ENCODE data around the gene ELAPOR1.

ELAPOR1 gene

GRCh38 chr1:109075531-109076490, 38.1 kb upstream of the ELAPOR1 start, which contains the start of gene TAF13:
Gene TAF13 (minus strand): TSS chr1:109076003. CDS start chr1:109075947, 56 bp downstream.
- ATAC-seq (ENCODE audit: low read depth) (peak; percentile 100), DNase-seq (ENCODE audit: low spot score) (peak; percentile 91)
- TF ChIP-seq, protein P1, sequence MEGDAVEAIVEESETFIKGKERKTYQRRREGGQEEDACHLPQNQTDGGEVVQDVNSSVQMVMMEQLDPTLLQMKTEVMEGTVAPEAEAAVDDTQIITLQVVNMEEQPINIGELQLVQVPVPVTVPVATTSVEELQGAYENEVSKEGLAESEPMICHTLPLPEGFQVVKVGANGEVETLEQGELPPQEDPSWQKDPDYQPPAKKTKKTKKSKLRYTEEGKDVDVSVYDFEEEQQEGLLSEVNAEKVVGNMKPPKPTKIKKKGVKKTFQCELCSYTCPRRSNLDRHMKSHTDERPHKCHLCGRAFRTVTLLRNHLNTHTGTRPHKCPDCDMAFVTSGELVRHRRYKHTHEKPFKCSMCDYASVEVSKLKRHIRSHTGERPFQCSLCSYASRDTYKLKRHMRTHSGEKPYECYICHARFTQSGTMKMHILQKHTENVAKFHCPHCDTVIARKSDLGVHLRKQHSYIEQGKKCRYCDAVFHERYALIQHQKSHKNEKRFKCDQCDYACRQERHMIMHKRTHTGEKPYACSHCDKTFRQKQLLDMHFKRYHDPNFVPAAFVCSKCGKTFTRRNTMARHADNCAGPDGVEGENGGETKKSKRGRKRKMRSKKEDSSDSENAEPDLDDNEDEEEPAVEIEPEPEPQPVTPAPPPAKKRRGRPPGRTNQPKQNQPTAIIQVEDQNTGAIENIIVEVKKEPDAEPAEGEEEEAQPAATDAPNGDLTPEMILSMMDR (IDR thresholded peaks at IDR 0.05; ENCODE audit: poor library complexity, severe bottlenecking), result no peak
- H3K4me1 ChIP-seq (ENCODE audit: insufficient read depth, poor library complexity, severe bottlenecking), result peaks cover 10% of the 10 kb centered on the region
- peak within 1 kb of the TSS; percentile 53 for H3K4me3 ChIP-seq (ENCODE audit: severe bottlenecking)
- H3K27me3 ChIP-seq (ENCODE audit: insufficient read depth, poor library complexity, severe bottlenecking), result no peaks in the 10 kb centered on the region
- H3K9me3 ChIP-seq (ENCODE audit: severe bottlenecking), result no peaks in the 10 kb centered on the region
- H3K36me3 ChIP-seq (ENCODE audit: low read depth), result peaks cover 10% of the 10 kb centered on the region
- H3K27ac ChIP-seq (ENCODE audit: poor library complexity, severe bottlenecking), result peak within 1 kb of the TSS; percentile 62

DNA sequence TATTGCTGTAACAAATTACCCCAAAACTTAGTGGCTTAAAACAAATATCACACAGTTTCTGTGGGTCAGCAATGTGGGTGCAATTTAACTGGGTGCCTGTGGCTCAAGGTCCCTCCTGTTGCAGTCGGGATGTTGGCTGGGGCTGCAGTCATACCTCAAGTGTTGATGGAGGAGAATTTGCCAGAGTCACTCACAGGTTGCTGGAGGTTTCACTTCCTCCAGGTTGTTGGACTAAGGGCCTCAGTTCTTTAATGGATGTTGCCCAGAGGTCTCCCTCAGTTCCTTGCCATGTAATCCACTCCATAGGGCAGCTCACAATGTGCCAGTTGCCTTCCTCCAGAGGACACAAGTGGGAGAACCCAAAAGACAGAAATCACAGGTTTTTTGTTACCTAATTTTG, 35.6 kb upstream of the ELAPOR1 start:
- Histone ChIP-seq H3K27ac (ENCODE audit: poor library complexity, severe bottlenecking) (no peak overlapping the region), H3K4me1 (ENCODE audit: insufficient read depth, poor library complexity, severe bottlenecking) (peaks cover 10% of the 10 kb centered on the region), H3K36me3 (ENCODE audit: low read depth) (peaks cover 8% of the 10 kb centered on the region; the same call in 1 of the 2 replicates), H3K27me3 (ENCODE audit: insufficient read depth, poor library complexity, severe bottlenecking) (no peaks in the 10 kb centered on the region), H3K9me3 (ENCODE audit: severe bottlenecking) (no peaks in the 10 kb centered on the region), H3K4me3 (ENCODE audit: severe bottlenecking) (no peak overlapping the region)
- TF ChIP-seq, protein P1 (IDR thresholded peaks at IDR 0.05; ENCODE audit: poor library complexity, severe bottlenecking), result no peak
- no peak for DNase-seq (ENCODE audit: low spot score)
- ATAC-seq (ENCODE audit: low read depth), result no peak

DNA sequence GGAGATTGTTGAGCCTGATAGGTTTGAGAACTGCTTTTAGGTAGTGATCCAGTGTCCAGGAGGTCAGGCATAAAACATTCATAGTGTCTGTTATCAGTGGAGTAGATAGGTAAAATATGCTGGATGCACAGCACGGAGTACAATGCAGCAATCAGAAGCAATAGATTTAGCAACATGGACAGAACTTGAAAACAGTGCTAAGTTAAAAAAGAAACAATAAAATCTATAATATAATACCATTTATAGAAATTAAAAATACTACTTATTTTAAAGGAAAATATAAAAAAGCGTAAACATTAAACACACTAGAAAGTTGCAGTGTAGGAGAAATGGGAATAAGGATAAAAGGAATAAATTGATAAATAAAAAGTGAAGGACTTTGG, 34.7 kb upstream of the ELAPOR1 start:
- H3K36me3 ChIP-seq (ENCODE audit: low read depth), result 0 out of 2 replicates have a peak, but pooled peaks cover 1% of the 10 kb centered on the region
- TF ChIP-seq, protein P1 (IDR thresholded peaks at IDR 0.05; ENCODE audit: poor library complexity, severe bottlenecking), result no peak
- H3K27me3 ChIP-seq (ENCODE audit: insufficient read depth, poor library complexity, severe bottlenecking), result no peaks in the 10 kb centered on the region
- H3K9me3 ChIP-seq (ENCODE audit: severe bottlenecking), result no peaks in the 10 kb centered on the region
- no peak overlapping the region for H3K27ac ChIP-seq (ENCODE audit: poor library complexity, severe bottlenecking)
- ATAC-seq (ENCODE audit: low read depth) (no peak), DNase-seq (ENCODE audit: low spot score) (no peak)
- peaks cover 10% of the 10 kb centered on the region for H3K4me1 ChIP-seq (ENCODE audit: insufficient read depth, poor library complexity, severe bottlenecking)
- no peak overlapping the region for H3K4me3 ChIP-seq (ENCODE audit: severe bottlenecking)

DNA sequence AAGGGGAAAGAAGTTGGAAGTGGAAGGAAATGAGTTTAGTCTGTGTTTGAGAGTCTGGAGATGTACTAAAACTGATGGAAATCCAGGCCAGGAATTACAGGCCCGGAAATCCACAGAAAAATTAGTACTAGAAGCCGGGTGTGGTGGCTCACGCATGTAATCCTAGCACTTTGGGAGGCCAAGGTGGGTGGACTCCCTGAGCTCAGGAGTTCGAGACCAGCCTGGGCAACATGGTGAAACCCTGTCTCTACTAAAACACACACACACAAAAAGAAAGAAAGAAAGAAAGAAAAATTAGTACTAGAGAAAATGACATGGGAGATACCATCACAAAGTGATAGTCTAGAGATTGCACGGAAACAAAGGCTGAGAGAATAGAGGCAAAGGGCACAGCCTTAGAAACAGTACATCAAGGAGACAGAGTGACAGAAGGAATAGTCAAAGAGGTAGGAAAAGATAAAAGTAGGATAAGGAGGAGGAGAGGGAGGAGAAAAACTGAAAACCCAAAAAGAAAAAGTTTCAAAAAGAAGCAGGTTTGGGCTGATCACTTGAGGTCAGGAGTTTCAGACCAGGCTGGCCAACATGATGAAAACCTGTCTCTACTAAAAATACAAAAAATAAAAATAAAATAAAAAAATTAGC, 33.4 kb upstream of the ELAPOR1 start:
- no peaks in the 10 kb centered on the region for H3K27me3 ChIP-seq (ENCODE audit: insufficient read depth, poor library complexity, severe bottlenecking)
- H3K4me3 ChIP-seq (ENCODE audit: severe bottlenecking), result no peak overlapping the region
- H3K27ac ChIP-seq (ENCODE audit: poor library complexity, severe bottlenecking), result no peak overlapping the region
- H3K4me1 ChIP-seq (ENCODE audit: insufficient read depth, poor library complexity, severe bottlenecking), result no peaks in the 10 kb centered on the region
- H3K9me3 ChIP-seq (ENCODE audit: severe bottlenecking), result no peaks in the 10 kb centered on the region
- TF ChIP-seq, protein P1 (IDR thresholded peaks at IDR 0.05; ENCODE audit: poor library complexity, severe bottlenecking), result no peak
- DNase-seq (ENCODE audit: low spot score), result no peak
- no peak for ATAC-seq (ENCODE audit: low read depth)
- no peaks in the 10 kb centered on the region for H3K36me3 ChIP-seq (ENCODE audit: low read depth)

Measured in RWPE2 (cell line).